GM21825 (cell line): ENCODE measurements around the gene LRRC46.

Source experiments
- ATAC-seq: cut with Tn5 transposase; IDR thresholded peaks from one replicate; pipeline ENCODE4 v1.9.1; 2021; ENCODE audit warnings: mild to moderate bottlenecking, moderate library complexity; ENCODE audit not compliant: unreplicated experiment

Gene LRRC46

DNA sequence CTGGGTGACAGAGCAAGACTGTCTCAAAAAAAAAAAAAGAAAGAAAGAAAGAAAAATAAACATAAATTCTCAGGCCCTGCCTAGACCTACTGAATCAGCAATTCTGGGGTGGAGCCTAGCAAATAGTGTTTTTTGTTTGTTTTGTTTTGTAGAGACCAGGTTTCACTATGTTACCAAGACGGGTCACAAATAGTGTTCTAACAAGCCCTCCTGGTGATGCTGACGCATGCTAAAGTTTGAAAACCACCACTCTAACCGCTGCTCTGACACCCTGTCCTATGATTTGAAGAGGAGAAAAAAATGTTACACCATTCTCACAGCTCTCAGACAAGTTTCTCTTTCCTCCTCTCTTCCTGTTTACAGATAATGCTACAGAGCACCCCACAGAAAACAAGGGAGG lies 1.6 kb upstream of the LRRC46 start:
- ATAC-seq: no peak

DNA sequence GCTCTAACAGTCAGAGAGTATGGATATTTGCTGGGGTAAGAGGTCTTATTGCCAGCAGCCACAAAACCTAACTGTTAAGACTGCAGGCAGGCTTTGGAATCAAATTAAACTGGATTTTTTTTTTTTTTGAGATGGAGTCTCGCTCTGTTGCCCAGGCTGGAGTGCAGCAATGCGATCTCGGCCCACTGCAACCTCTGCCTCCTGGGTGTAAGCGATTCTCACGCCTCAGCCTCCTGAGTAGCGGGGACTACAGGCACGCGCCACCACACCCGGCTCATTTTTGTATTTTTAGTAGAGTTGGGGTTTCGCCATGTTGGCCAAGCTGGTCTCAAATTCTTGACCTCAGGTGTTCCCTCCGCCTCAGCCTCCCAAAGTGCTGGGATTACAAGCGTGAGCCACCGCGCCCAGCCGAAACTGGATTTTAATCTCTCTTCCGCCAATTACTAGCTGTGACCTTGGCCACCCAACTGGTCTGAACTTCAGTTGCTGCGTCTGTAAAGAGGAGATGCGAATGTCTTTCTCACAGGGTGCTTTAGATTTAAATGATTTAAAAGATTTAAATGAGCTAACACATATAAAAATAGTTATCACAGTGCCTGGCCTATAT lies 971 bp upstream of the LRRC46 start:
- no peak for ATAC-seq

DNA sequence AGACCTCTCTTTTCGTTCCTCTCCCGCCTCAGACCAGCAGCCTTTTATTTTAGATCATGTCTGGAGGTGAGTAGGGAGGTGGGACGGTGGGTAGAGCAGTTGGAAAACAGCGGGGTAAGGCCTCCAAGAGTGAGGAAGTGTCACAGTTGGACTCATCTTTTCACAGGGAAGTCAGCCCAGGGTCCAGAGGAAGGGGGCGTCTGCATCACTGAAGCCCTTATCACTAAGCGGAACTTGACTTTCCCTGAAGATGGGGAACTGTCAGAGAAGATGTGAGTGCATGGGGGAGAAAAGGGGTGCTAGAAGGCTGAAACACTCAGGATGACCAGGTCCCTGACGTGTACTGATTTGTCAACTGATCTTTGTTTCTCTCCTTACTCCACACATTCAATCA lies 461 bp downstream of the LRRC46 start:
- ATAC-seq: no peak

DNA sequence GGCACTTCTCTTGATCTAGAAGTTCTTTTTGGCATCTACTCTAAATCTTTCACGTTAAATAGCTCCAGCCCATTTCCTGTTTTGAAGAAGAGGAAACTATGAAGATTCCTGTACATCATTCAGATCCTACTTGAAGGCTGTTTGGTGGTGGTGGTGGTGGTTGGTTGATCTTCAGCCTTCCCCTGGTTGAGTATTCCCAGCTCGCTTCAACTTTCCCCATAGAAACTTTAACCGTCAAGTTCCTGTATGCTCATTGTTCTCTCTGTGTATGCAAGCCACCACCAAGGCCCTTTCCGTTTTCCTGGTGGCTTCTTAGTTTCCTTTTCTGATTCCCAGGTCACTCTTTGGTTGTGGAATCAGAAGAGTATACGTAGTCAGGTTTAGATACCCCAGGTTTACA lies 3.3 kb downstream of the LRRC46 start:
- ATAC-seq: no peak

DNA sequence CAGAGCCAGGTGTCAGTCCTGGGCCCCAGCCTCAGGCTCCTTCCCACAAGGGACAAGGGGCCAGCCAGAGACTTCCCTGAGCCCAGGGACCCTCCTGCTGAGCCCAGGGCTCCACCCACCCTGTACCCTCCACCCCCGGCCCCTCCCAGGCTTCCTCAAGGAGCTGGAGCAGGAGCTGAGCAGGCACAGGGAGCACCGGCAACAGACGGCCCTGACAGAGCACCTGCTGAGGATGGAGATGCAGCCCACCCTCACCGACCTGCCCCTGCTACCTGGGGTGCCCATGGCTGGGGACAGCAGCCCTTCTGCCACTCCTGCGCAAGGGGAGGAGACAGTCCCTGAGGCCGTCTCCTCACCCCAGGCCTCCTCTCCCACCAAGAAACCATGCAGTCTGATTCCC lies 5.1 kb downstream of the LRRC46 start:
- ATAC-seq: no peak

DNA sequence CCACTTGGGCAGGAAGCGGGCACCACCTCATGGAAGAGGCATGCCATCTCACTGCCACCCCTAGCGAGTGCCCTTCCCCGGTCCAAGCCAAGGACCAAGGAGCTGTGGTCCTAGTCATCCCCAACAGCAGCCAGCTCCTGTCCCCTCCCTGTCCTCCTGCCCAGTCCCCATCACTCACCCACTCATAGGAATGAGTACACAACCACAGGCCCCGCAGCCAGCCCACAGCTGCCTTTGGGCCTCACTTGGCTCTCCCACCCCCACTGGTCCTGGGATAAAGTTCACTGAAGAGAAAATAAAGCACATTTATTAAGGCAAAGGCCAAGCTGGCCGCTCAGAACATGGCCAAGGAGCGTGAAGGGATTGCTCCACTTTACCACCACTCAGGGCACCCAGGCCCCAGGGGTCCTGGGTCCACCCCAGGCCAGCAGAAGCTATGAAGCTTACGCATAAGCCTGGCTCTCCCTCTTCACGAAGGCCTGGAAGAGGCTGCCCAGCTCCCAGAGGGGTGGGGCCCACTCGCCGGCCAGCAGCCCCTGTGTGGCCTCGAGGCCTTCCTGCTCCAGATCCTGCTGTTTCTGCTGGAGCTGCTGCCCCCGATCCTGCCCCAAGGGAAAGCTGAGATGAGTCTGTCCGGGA lies 6.0 kb downstream of the LRRC46 start:
- ATAC-seq: no peak

DNA sequence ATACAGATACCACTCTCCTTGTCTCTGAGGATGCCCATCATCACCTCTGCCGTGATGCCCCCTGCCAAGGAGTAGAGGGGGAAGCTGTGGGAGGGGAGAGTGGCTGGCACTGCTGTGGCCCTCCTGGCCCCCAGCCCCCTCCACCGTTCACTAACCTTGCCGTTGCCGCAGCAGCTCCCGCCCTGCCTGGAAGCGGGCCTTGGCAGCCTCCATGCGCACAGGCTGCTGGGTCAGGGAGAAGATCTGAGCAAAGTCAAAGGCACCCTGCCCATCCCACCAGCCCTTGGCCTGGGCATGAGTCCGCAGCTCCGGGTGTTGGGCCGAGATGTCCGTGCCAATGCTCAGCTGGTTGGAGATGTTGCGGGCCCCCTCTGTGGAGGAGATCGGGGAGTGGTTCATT lies 7.2 kb downstream of the LRRC46 start:
- ATAC-seq: no peak

DNA sequence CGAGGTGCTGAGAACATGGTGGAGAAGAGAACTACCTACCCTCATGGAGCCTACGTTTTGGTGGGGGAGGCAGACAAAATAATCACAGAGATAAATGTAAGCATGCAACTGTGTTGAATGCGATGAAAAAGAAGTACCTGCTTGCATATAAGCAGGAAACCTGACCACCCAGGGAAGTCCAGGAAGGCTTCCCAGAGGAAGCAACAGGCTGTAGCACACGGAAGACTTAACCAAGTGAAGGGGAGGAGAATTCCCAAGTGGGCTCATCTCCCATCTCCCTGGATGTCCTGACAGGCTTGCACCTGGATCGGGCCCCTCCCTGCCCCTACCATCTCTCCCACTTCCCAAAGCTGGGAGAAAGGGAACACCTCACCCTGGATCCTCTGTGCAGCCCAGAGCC lies 7.6 kb downstream of the LRRC46 start:
- ATAC-seq: no peak

DNA sequence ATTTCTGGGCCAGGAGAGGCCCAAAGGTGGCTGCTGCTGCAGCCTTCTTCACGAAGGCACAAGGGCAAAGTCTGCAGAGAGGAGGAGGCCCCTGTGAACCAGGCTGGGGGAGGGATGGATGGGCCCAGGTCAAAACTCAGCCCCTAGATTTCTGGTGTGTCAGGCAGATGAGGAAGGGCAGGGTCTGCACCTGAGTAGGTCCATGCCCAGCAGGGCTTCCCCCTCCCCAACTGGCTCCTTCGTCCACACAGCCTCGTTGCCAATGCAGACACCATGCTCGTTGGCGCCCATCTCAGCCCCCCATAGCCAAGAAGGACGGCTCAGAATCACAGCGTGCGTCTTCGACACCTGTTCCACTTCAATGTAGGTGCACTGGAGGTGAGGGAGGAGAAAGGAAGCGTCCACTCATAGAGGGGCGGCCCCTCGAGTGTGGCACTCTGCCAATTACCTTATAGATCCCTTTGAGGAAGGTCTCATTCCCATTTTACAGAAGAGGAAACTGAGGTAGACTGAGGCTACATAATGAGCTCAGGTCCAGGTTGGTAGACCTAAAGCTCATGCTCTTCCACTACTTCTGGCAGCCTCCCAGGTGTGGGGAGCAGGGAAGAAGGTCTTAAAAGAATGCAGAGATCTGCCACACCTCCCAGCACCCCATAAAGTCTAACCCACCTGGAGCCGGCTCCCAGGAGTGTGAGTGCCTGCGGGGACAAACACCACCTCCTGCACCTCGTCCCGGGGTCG lies 8.7 kb downstream of the LRRC46 start:
- ATAC-seq: no peak

DNA sequence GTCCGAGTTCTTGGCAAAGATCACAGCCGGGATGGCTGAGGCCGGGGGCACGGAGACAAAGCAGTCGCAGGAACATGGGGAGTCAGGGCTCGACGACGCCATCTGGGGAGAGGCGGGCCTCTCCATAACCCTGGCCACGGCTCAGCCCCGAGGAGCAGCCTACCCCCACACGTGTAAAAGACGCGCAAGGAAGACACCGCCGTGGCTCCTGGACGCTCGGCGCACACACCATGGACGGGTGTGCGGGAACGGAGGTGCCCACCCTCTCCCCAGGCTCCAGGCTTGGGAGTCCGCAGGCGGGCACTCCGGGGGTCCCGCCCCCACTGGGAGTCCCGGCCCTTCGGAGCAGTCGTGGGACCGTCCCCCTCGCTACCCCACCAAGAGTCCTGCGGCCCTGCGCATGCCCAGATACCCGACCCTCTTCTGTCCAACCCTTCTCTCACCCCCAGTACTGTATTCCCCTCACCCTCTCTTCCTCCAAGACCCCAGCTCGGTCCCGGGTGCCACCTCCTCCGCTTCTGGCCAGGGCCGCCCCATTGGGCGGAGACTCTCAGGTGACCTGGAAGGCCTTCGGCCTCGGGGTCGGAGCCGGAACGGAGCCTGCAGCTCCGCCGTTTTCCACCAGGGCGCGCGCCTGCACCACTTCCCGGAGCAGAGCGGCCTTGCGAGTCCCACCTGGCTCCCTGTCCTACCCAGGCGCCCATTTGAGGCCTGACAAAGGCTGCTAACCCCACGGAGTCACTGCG lies 9.4 kb downstream of the LRRC46 start, which contains the start of gene SCRN2:
SCRN2 (minus strand) TSS at position 532 of the 746 bp plus-strand sequence; CDS start at position 102, 430 bp downstream.
- peak; percentile 65 for ATAC-seq

DNA sequence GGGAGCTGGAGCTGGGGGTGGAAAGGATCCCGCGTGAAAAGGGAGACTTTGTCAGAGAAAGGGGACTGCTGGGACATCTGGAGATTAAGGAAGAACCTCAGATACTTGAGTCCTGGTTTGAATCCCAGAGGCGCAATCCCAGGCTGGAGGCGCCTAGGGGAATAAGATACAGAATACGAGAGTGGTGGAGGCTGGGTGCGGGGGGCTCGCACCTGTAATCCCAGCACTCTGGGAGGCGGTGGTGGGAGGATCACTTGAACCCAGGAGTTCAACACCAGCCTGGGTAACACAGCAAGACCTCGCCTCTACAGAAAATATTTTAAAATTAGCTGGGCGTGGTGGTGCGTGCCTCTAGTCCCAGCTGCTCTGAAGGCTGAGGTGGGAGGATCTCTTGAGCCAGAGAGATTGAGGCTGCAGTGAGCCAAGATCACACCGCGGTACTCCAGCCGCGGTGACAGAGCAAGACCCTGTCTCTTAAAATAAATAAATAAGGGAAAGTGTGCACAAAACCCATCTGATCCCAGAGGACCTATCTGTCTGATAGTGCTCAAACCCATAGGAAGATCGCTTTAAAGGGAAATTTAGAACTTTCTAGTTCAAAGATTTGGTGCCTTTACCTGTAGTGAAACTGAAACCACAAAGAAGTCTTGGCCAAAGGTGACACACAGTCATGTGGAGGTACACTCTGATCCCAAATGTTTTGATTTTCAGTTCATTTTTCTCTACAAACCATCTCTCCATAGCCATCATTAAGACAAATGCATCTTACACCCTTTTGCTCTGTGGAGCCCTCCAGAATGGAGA lies 10.2 kb downstream of the LRRC46 start:
- no peak for ATAC-seq

DNA sequence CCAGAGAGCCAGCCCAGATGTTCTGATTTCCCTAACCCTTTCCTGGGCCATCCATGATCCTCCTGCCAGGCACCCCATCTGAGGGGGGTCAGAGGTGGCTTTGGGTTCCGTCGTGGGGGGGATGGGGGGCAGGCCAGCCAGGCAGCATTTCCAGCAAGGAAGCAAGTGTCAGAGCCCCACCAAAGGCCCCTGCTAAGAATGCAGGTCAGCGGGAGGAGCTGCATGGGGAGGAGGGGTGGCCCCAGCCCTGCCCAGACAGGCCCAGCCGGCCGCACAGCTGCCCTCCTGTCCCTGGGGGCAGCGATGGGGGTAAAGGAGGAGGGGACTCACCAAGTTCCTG lies 11.9 kb downstream of the LRRC46 start:
- no peak for ATAC-seq

DNA sequence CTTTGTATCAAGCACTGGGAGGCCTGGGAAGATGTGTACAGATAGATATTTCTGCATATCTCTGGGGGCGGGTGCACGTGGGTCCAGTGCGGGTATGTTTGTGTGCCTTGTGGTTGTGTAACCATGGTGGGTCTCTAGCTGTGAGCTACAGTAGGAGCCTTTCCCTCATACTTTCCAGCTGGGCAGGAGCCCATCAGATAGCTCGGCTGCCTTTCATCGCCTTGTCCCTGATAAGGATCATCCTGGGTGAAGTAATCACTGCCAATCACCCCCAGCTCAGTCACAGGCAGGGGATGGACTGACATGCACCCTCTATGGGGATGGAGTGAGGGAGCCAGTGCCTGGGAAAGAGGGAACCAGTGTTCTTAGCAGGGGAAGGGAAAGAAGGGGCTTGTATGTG lies 12.8 kb downstream of the LRRC46 start:
- no peak for ATAC-seq

DNA sequence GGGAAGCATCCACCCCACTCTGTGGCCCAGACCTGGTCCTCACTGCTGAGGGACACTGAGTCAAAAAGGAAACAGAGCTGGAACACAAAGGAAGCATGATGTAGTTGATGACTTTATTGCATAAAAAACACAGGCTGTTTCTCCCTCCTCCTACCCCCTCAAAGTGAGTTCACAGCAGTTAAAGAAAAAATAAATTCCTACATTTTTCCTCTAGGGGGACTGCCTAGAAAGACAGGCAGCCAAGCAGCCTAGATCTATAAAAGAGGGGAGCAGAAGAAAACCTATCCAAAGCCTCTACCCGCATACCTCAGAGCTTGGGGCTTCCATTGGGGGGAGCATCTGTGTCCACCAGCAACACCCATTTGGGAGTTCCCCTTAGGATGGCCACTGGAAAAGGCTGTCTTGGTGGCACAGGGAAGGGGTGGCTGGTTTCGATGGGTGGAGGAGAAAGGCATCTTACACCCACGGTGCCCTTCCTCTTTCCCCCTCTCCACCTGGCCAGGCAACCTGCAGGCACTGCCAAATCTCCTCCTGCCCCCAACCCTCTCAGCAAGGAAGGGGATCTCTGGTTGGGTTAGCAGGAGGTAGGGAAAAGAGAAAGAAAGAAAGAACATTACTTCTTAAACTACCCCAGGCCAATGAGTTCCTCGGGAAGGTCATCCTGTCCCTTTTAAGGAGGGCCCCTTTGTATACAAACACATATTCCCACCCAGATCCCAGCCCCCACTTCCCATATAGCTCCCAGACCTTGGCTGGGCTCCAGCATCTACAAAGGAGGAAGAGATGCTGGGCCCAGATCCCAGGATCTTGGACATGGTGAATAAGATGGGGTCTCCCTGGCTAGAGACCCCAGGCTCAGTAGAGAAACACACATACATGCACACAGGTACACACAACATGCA lies 13.6 kb downstream of the LRRC46 start:
- no peak for ATAC-seq

DNA sequence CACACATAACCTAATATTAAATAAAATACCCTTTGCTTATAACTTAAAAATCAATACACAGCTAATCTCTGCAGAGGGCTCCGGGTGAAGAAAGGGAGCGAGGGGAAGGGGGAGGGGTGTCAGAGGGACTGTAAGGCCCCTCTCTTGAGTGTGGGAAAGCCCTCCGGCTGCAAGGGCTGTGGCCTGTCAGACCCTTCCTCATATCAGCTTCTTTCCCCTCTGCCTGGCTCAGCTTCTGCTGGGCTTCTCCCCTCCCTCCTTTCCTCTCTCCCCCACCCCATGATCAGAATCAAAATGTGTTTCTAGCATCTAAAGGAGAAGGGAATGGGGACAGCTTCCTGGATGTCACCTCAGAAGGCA lies 14.2 kb downstream of the LRRC46 start:
- no peak for ATAC-seq

DNA sequence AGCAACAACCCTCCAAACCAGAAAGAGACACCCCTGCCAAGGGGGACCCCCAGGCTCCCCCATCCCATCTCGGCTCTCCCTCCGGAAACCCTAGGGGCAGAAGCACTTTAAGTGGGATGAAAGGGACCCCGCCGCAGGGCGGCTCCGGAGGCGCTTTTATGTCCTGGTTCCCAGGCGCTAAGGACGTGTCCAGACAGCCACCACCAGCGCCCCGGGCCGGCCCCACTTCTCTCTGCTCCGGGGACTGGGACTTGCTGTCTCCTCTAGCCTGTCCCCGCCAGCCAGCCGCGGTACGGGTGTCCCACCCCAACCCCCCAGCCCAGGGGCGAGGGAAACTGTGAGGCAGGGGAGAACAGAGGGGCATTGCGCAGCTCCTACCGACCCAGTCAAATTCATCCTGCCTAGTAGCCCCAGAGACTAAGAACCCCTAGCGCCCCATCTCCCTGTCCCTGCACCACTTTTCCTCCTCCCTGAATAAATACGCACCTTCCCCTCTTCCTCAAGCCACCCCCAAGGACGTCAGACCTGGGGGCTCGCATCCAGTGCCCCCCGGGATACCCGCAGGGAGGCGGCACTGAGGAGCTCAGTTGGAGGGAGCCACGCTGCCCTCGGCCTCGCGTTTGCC lies 15.4 kb downstream of the LRRC46 start:
- no peak for ATAC-seq

DNA sequence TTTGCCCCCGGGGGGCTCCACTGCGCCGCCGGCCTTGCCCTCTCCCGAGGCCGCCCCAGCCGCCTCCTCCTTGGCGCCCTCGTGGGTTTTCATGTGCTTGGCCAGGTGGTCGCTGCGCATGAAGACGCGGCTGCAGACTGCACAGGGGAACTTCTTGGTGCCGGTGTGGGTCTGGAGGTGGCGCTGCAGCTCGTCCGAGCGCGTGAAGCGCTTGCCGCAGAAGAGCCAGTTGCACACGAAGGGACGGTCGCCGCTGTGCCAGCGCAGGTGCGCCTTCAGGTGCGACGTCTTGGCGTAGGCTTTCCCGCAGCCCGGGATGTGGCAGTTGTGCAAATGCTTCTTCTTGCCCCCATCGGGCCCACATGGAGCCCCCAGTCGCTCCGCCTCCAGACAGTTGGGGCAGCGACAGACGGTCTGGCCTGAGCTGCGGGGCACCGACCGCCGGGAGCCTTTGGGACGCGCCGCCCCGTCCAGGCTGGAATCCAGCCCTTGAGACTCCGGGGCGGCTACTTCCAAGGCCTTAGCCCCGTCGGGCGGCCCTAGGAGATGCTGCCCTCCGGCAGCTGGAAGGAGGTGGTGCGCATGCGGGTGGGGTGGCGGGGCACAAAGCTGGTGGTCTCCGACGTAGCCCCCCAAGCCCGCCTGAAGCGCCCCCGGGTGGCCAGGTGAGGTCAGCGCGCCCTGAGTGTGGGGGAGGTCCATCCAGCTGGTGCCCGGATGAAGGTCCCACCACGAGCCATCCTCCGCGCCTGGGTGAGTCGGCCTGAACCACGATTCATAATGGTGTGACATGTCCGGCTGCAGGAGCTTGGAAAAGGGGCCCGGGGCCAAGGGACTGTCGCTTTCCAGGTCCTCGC lies 16.1 kb downstream of the LRRC46 start:
- no peak for ATAC-seq

DNA sequence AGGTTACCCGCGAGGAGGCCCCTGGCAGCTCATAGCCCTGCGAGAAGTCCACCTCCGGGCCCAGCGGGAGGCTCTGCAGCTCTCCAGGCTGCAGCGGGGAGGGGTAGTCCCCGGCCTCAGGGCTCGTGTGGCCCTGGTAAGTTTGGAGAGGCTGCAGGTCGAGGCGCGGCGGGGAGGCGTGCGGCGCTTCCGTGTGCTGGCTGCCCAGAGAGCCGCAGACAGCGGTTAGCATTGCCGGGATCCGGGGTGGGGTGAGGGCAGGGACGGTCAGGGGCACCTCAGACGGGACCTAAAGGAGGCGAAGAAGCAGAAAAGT lies 16.7 kb downstream of the LRRC46 start:
- no peak for ATAC-seq

DNA sequence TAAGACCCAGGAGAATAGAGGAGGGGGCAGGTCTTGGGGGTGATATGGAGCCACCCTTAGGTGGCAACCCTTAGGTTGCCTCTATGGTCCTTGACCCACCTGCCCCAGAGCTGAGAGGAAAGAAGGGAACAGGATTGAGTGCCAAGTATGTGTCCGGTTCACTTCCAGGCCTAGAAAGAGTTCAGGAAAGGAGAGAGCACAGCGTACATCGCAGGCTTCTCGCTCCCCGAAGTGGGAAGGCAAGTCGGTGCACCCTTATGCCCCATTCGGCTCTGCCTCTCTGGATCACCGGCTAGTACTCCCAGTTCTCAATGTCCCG lies 18.9 kb downstream of the LRRC46 start:
- no peak for ATAC-seq
